HepG2 (cell line): ENCODE data around the gene MCAM. TPM values are rescaled to one million over a fixed set of nuclear protein-coding genes. Genes with fewer than 3 reads are reported as not detected.

Experiments
- ATAC-seq: fragments of 200-7000 bp; cut with Tn5 transposase; 3 replicates; pipeline ENCODE4 v1.9.1; 2020; ENCODE audit warnings: mild to moderate bottlenecking, moderate library complexity
- BruUV-seq: library from RNA; stranded (reverse); fragments of 400-500 nt; replicated peaks from 2 replicates; lab custom pipeline; 2021; lab: Mats Ljungman, UMichigan
- CTCF ChIA-PET: fragments of 300-600 bp; formaldehyde crosslinking; extraction: SDS; loops from one replicate; lab custom pipeline; 2021; ENCODE audit warnings: low total read pairs, inconsistent platforms, low intra/inter-chr PET ratio; lab: Yijun Ruan, JAX
- POLR2A ChIA-PET: fragments of 350-600 bp; sonication (Branson Sonifier 250); formaldehyde crosslinking; loops from one replicate; lab custom pipeline; 2020; ENCODE audit warnings: antibody characterized with exemption, inconsistent platforms; lab: Yijun Ruan, JAX
- DNase-seq: peaks from one replicate; pipeline ENCODE4 v3.0.0-alpha.2; 2015; ENCODE audit warnings: low spot score
- FAIRE-seq: peaks from 3 replicates; lab custom pipeline; 2011; peaks lifted over from hg19 to GRCh38; lab: Jason Lieb, UNC
- H2AFZ ChIP-seq: one replicate; pipeline ENCODE4 v1.6.1; 2011; ENCODE audit warnings: low read length, inconsistent platforms
- H3K27ac ChIP-seq: fragments of 300-600 bp; 3 replicates; pipeline ENCODE4 v1.8.0; 2011; ENCODE audit warnings: mixed run types, mild to moderate bottlenecking, mixed read lengths, low read length, inconsistent platforms; ENCODE audit not compliant: insufficient read depth; ENCODE audit errors: extremely low read length
- H3K27me3 ChIP-seq, 2 experiments: fragments of 200-600 bp in 1 of 2; 2 replicates in 1 of 2; 3 replicates in 1 of 2; pipeline versions ENCODE4 v1.6.0 to v1.8.0; 2011; ENCODE audit warnings: low read length in 2 of 2, mild to moderate bottlenecking in 2 of 2, moderate library complexity in 2 of 2, inconsistent platforms in 1 of 2; ENCODE audit not compliant: insufficient read depth in 2 of 2, control insufficient read depth in 1 of 2
- H3K36me3 ChIP-seq, 2 experiments: fragments of 200-600 bp in 1 of 2; replicated peaks in 1 of 2; 2 replicates in 1 of 2; 3 replicates in 1 of 2; pipeline versions ENCODE4 v1.5.1 to v1.8.0; 2011; ENCODE audit warnings: low read length in 2 of 2, inconsistent platforms in 1 of 2; ENCODE audit not compliant: insufficient read depth in 2 of 2, control insufficient read depth in 1 of 2
- H3K4me1 ChIP-seq: 2 replicates; pipeline ENCODE4 v1.5.1; 2012; ENCODE audit warnings: low read length, inconsistent platforms; ENCODE audit not compliant: insufficient read depth
- H3K4me2 ChIP-seq: 2 replicates; pipeline ENCODE4 v1.6.0; 2011; ENCODE audit warnings: low read depth, low read length, inconsistent platforms
- H3K4me3 ChIP-seq, 3 experiments: fragments of 200-600 bp in 1 of 3; sonication (generic), shearing (Covaris generic) in 1 of 3; replicated peaks in 1 of 3; 2 replicates each; pipeline ENCODE4 v1.5.1; 2011 to 2016; ENCODE audit warnings: low read length in 3 of 3, inconsistent platforms in 2 of 3, low read depth in 2 of 3, mild to moderate bottlenecking in 2 of 3, control low read depth in 1 of 3, mixed read lengths in 1 of 3; ENCODE audit not compliant: insufficient read depth in 1 of 3
- H3K79me2 ChIP-seq: one replicate; pipeline ENCODE4 v1.6.1; 2011; ENCODE audit warnings: low read length, inconsistent platforms; ENCODE audit not compliant: insufficient read depth
- H3K9ac ChIP-seq: 2 replicates; pipeline ENCODE4 v1.6.0; 2011; ENCODE audit warnings: mild to moderate bottlenecking, low read depth, low read length, inconsistent platforms; ENCODE audit not compliant: insufficient read depth
- H3K9me3 ChIP-seq: 2 replicates; pipeline ENCODE4 v1.5.1; 2012; ENCODE audit warnings: mild to moderate bottlenecking, low read length
- H4K20me1 ChIP-seq: 2 replicates; pipeline ENCODE4 v1.6.0; 2011; ENCODE audit warnings: inconsistent platforms, mild to moderate bottlenecking, low read length, moderate library complexity; ENCODE audit not compliant: insufficient read depth
- KLF15 ChIP-seq: sonication (generic); formaldehyde crosslinking; IDR thresholded peaks from 2 replicates; pipeline ENCODE4 v1.8.1; 2023; ENCODE audit warnings: borderline replicate concordance, mild to moderate bottlenecking, inconsistent platforms, missing genetic modification reagents, mixed read lengths
- MAFF ChIP-seq: IDR thresholded peaks from 2 replicates; pipeline ENCODE4 v1.6.1; 2011; ENCODE audit warnings: low read depth, low read length, improper control_type of control experiment
- SP1 ChIP-seq, 2 experiments: fragments of 450-650 bp in 1 of 2; sonication (generic) in 1 of 2; formaldehyde crosslinking in 1 of 2; IDR thresholded peaks; 2 replicates each; pipeline versions ENCODE4 v1.4.0 to v1.6.1; 2016 to 2020; ENCODE audit warnings: missing genetic modification reagents in 1 of 2
- SUZ12 ChIP-seq: fragments of 150-350 bp; IDR thresholded peaks from 2 replicates; pipeline ENCODE4 v1.6.1; 2014; ENCODE audit warnings: low read depth, low read length
- TBL1XR1 ChIP-seq: fragments of 150-350 bp; IDR thresholded peaks from 2 replicates; pipeline ENCODE4 v1.6.1; 2014; ENCODE audit warnings: borderline replicate concordance, low read length; ENCODE audit not compliant: partially characterized antibody
- ZNF18 ChIP-seq: sonication (generic); formaldehyde crosslinking; IDR thresholded peaks from 2 replicates; pipeline ENCODE4 v1.8.0; 2022; ENCODE audit warnings: mild to moderate bottlenecking, missing genetic modification reagents; ENCODE audit not compliant: insufficient replicate concordance
- ZNF724P ChIP-seq: sonication (generic); formaldehyde crosslinking; IDR thresholded peaks from 2 replicates; pipeline ENCODE4 v1.8.0; 2022; ENCODE audit warnings: missing genetic modification reagents, borderline replicate concordance
- ZNF775 ChIP-seq: sonication (generic); formaldehyde crosslinking; IDR thresholded peaks from 2 replicates; pipeline ENCODE4 v1.4.0; 2020; ENCODE audit warnings: missing genetic modification reagents, mild to moderate bottlenecking, moderate library complexity, borderline replicate concordance
- WGBS: methylation state at CpG from one replicate; pipeline ENCODE4 v1.1.6; 2017; ENCODE audit warnings: low lambda C conversion rate; 5-methylcytosine and 5-hydroxymethylcytosine counted together
- in situ Hi-C: cut with HindIII; loops from 2 replicates; pipeline ENCODE4 v1.10.0; 2017; ENCODE audit warnings: low pct_unique_long_range_greater_than_20kb; ENCODE audit not compliant: extremely low pct_ligation_motif_present
- intact Hi-C: fragments of 100-400 bp; cut with micrococcal nuclease; formaldehyde crosslinking; loops from one replicate; pipeline ENCODE4 v1.10.0; 2022; ENCODE audit not compliant: unreplicated experiment
- polyA plus RNA-seq, 8 experiments: library from polyadenylated mRNA; depleted of rRNA in 3 of 8; stranded (reverse) in 7 of 8; unstranded in 1 of 8; fragments of >200 nt; fragmentation: Illumina TruSeq in 4 of 8; extraction: Trizol in 4 of 8; gene quantifications; 2 replicates each; pipeline versions ENCODE4 v1.2.1 to v1.2.3, GENCODE V29; 2011 to 2016; ENCODE audit warnings: low read depth in 4 of 8, missing spikeins in 1 of 8, mixed read lengths in 1 of 8; ENCODE audit not compliant: insufficient read depth in 1 of 8
- total RNA-seq, 5 experiments: library from RNA; depleted of rRNA; stranded (reverse); fragments of >200 nt; fragmentation: Illumina TruSeq; extraction: Trizol; gene quantifications; 2 replicates each; pipeline ENCODE4 v1.2.3, GENCODE V29; 2016; ENCODE audit warnings: low read depth in 1 of 5
- TF ChIP-seq, protein P1 (sequence below): sonication (generic); formaldehyde crosslinking; IDR thresholded peaks from 2 replicates; pipeline ENCODE4 v1.4.0; 2020; ENCODE audit warnings: mild to moderate bottlenecking, missing genetic modification reagents
- TF ChIP-seq, protein P2 (sequence below): sonication (generic); formaldehyde crosslinking; IDR thresholded peaks from 2 replicates; pipeline ENCODE4 v1.5.0; 2020; ENCODE audit warnings: missing genetic modification reagents

Gene MCAM
- total and polyA plus RNA-seq, 2 of the 13 experiments (the other 11 are each of a cell fraction or from before 2014, with no cell fraction given), result 12.1 to 15.2 TPM

DNA sequence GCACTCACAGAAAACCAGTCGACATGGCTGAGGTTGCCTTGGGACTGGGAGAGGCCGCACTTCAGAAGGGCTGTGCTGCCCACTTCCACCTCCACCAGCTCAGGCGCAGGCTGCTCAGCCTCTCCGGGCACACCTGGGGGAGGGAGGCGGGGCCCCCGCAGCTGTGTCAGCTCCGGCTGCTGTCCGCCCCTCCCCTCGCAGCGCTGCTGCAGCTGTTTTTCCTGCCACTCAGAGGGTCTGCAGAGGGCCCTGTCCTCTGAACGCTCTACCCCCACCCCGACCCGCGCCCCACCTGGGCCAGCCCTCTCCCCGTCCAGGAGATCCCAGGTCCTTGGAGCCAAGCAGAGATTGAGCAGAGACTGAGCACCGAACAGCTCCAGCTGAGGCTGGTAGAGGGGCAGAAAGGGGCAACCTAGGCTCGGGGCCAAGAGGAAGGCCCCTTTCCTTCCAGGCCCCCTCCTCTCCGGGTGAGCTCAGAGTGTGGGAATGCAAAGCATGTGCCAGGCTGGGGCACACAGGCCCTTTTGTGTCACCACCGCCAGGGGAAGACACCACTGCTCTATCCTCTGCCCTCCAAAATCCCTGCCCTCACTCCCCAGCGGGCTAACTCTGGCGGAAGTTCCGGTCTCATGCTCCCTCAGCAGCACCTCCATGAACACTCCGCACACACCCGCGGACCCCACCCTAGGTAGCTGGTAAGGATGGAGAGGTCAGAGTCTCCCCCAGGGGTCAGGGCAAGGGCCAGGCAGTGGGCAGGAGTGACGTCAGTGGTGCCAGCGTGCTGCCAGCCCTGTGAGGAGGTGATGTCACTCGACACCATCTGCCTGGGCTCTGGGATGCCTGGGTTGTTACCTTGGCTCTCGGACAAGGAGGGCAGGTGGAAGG is 1.6 kb downstream of the MCAM start (continued):
- TF ChIP-seq, protein P1, sequence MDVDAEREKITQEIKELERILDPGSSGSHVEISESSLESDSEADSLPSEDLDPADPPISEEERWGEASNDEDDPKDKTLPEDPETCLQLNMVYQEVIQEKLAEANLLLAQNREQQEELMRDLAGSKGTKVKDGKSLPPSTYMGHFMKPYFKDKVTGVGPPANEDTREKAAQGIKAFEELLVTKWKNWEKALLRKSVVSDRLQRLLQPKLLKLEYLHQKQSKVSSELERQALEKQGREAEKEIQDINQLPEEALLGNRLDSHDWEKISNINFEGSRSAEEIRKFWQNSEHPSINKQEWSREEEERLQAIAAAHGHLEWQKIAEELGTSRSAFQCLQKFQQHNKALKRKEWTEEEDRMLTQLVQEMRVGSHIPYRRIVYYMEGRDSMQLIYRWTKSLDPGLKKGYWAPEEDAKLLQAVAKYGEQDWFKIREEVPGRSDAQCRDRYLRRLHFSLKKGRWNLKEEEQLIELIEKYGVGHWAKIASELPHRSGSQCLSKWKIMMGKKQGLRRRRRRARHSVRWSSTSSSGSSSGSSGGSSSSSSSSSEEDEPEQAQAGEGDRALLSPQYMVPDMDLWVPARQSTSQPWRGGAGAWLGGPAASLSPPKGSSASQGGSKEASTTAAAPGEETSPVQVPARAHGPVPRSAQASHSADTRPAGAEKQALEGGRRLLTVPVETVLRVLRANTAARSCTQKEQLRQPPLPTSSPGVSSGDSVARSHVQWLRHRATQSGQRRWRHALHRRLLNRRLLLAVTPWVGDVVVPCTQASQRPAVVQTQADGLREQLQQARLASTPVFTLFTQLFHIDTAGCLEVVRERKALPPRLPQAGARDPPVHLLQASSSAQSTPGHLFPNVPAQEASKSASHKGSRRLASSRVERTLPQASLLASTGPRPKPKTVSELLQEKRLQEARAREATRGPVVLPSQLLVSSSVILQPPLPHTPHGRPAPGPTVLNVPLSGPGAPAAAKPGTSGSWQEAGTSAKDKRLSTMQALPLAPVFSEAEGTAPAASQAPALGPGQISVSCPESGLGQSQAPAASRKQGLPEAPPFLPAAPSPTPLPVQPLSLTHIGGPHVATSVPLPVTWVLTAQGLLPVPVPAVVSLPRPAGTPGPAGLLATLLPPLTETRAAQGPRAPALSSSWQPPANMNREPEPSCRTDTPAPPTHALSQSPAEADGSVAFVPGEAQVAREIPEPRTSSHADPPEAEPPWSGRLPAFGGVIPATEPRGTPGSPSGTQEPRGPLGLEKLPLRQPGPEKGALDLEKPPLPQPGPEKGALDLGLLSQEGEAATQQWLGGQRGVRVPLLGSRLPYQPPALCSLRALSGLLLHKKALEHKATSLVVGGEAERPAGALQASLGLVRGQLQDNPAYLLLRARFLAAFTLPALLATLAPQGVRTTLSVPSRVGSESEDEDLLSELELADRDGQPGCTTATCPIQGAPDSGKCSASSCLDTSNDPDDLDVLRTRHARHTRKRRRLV (CRISPR knock-in tag), result no peak
- TF ChIP-seq ZNF775 (CRISPR knock-in tag), result no peak
- no peak for TF ChIP-seq MAFF

DNA sequence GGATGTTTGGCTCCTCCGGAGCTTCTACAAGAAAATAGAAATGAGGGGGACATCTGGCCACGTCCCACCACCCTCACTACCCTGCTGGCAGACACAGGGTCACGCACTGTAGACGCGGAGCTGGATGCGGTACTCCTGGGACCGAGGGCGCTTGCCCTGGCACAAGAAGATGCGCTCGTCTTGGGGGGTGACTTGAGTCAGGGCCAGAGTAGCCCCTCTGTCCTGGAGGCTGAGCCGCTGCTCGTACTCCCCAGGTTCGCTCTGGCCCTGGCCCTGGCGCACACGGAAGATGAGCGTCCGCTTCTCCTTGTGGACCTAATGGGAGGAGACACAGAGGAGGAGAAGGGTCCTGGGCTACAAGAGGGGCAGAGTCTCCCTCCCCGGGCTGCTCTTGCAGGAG is 2.2 kb downstream of the MCAM start:
- Histone ChIP-seq H3K27me3 (peaks cover 0 to 9% of the 10 kb centered on the region in 2 experiments; a peak in 1 of 5 replicates), H3K4me1 (peaks cover 36% of the 10 kb centered on the region), H3K9ac (no peak overlapping the region), H3K9me3 (no peaks in the 10 kb centered on the region), H3K79me2 (no peaks in the 10 kb centered on the region), H3K27ac (no peak overlapping the region), H3K36me3 (peaks cover 0 to 3% of the 10 kb centered on the region in 2 experiments; a peak in 1 of 5 replicates), H2AFZ (no peak overlapping the region), H3K4me3 (no peak overlapping the region), H4K20me1 (no peaks in the 10 kb centered on the region), H3K4me2 (no peak overlapping the region)
- no peak for ATAC-seq
- WGBS, result 100% methylated on average over 2 of the region's 18 CpGs
- POLR2A ChIA-PET, result no interaction called here
- BruUV-seq, result no TSS peak
- no peak for DNase-seq
- TF ChIP-seq SUZ12 (no peak), TBL1XR1 (no peak), ZNF724P (no peak), SP1 (IDR thresholded peaks at IDR 0.05) (no peak), SP1 (CRISPR knock-in tag; IDR thresholded peaks at IDR 0.05) (no peak), KLF15 (CRISPR knock-in tag) (no peak), ZNF18 (no peak)
- TF ChIP-seq, protein P2, sequence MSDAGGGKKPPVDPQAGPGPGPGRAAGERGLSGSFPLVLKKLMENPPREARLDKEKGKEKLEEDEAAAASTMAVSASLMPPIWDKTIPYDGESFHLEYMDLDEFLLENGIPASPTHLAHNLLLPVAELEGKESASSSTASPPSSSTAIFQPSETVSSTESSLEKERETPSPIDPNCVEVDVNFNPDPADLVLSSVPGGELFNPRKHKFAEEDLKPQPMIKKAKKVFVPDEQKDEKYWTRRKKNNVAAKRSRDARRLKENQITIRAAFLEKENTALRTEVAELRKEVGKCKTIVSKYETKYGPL, result no peak
- CTCF ChIA-PET, result no interaction called here
- no peak for FAIRE-seq
- in situ Hi-C loops (no loop called here), intact Hi-C loops (no loop called here)
